IPS-15b (cell line): Measurements from ENCODE around the gene ZDHHC8.

Experiments used
- H3K27me3 ChIP-seq: one replicate; pipeline ENCODE4 v1.6.1; 2013; ENCODE audit warnings: low read length; ENCODE audit not compliant: control insufficient read depth, insufficient read depth
- H3K36me3 ChIP-seq: one replicate; pipeline ENCODE4 v1.6.1; 2013; ENCODE audit warnings: low read length; ENCODE audit not compliant: control insufficient read depth, insufficient read depth
- H3K4me1 ChIP-seq: one replicate; pipeline ENCODE4 v1.6.1; 2013; ENCODE audit warnings: mild to moderate bottlenecking, low read length; ENCODE audit not compliant: control insufficient read depth, insufficient read depth
- H3K4me3 ChIP-seq: one replicate; pipeline ENCODE4 v1.5.1; 2013; ENCODE audit warnings: low read depth, low read length
- H3K9ac ChIP-seq: one replicate; pipeline ENCODE4 v1.6.1; 2013; ENCODE audit warnings: low read depth, mild to moderate bottlenecking, low read length
- H3K9me3 ChIP-seq: one replicate; pipeline ENCODE4 v1.6.1; 2013; ENCODE audit warnings: mild to moderate bottlenecking, low read length; ENCODE audit not compliant: control insufficient read depth, insufficient read depth

ZDHHC8 gene

DNA sequence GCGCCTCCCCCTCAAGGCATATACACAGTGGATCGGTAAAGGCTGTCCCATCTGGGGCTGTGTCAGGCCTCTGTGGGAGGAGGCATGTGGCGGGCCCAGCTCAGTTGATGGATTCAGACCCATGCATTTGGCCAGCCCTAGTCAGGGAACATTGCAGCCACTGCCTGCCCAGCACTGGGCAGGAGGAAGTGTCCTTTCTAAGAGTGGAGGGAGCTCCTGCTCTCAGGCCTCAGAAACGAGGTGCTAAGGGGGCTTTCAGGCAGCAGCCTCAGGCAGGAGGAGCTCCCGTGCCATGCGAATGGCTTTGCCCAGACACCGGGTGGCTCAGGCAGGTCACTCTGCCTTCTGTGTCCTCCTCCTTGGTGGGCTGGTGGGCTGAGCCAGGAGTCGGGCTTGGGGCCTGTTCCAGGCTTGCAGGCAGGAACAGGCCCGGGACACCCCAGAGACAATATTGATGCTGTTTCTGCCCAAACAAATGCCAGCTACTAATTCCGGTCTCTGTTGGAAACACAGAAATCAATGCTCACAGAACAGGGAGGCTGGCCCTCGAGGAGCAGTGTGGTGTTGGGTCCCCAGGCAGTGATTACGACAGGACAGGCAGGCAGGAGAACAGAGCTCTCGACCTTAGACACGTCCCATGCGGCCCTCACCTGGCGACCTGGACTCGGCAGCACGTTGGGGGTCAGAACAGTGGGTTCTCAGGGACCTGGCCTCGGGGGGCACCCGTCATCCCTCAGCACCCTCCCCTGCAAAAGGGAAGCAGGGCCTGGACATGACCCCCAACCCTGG lies 61.6 kb downstream of the ZDHHC8 start:
- Histone ChIP-seq H3K9ac (no peak overlapping the region), H3K27me3 (no peaks in the 10 kb centered on the region), H3K9me3 (no peaks in the 10 kb centered on the region), H3K4me1 (no peaks in the 10 kb centered on the region), H3K4me3 (no peak overlapping the region), H3K36me3 (no peaks in the 10 kb centered on the region)

GRCh38 chr22:20193761-20194494 lies 62.3 kb downstream of the ZDHHC8 start:
- Histone ChIP-seq H3K4me1 (no peaks in the 10 kb centered on the region), H3K9me3 (no peaks in the 10 kb centered on the region), H3K27me3 (no peaks in the 10 kb centered on the region), H3K36me3 (no peaks in the 10 kb centered on the region), H3K4me3 (no peak overlapping the region), H3K9ac (no peak overlapping the region)

GRCh38 chr22:20194681-20195593 lies 63.3 kb downstream of the ZDHHC8 start:
- Histone ChIP-seq H3K36me3 (no peaks in the 10 kb centered on the region), H3K9me3 (no peaks in the 10 kb centered on the region), H3K4me3 (no peak overlapping the region), H3K27me3 (no peaks in the 10 kb centered on the region), H3K4me1 (no peaks in the 10 kb centered on the region), H3K9ac (no peak overlapping the region)

DNA sequence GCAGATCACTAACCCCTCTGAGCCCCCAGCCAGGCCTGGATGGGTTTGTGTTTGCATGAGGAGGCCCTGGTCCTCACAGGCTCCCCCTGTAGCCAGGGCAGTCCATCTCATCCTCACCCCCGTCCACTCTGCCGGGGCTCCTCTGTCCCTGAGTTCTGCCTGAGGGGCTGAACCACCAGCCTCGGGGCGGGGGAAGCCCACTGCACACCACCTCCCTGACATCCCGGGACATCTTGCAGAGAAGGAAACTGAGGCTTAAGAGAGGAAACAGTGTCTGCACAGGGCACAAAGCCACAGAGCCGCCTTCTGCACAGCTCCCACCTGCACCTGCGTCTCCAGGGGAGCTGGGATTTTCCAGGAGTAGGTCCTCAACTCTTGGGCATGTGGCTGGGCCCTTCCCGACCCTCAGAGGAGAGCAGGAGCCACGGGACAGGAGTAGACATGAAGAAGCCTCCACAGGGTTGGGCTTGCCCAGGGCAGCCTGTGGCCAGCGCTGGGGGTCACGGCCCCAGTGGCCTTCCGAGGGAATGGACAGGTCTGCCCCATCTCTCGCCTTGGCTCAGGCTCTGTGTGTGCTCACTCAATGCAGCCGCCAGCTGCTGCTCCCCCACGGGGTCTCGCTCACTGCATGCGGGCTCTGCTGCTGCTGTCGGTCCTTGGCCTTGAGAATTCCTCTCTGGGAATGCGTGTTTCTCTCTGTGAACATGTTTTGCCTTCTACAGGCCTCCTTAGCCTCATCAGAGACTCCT lies 64.7 kb downstream of the ZDHHC8 start:
- no peaks in the 10 kb centered on the region for H3K9me3 ChIP-seq
- no peaks in the 10 kb centered on the region for H3K36me3 ChIP-seq
- H3K4me1 ChIP-seq = no peaks in the 10 kb centered on the region
- no peak overlapping the region for H3K4me3 ChIP-seq
- H3K27me3 ChIP-seq = no peaks in the 10 kb centered on the region
- no peak overlapping the region for H3K9ac ChIP-seq
